ENCODE measurements around the gene GLA.

- no peak for TF ChIP-seq CTCF (IDR thresholded peaks at IDR 0.05; ENCODE audit: borderline replicate concordance, extremely low read depth, low read length, poor library complexity, severe bottlenecking)
- TF ChIP-seq EZH2 (IDR thresholded peaks at IDR 0.05; ENCODE audit: borderline replicate concordance, low read depth, low read length, severe bottlenecking): no peak
Measured at GRCh38 chrX:101383679-101384205, 24.0 kb downstream of the GLA start.

Data from DND-41 (cell line).